H1 (cell line): ENCODE data around the gene BCL2L1. TPM values are rescaled to one million over a fixed set of nuclear protein-coding genes. Genes with fewer than 3 reads are reported as not detected.

Source experiments
- CTCF ChIA-PET: fragments of 300-600 bp; sonication (Branson Sonifier 250); formaldehyde crosslinking; loops from one replicate; lab custom pipeline; 2021; ENCODE audit not compliant: partially characterized antibody; lab: Charles Lee
- POLR2A ChIA-PET: fragments of 300-600 bp; sonication (Branson Sonifier 250); formaldehyde crosslinking; loops from one replicate; lab custom pipeline; 2021; ENCODE audit warnings: inconsistent platforms; ENCODE audit not compliant: partially characterized antibody; lab: Charles Lee
- DNase-seq, 2 experiments: peaks; one replicate each; pipeline versions ENCODE4 v3.0.0 to v3.0.0-alpha.2; 2010 to 2022; ENCODE audit warnings: low spot score in 2 of 2, low read depth in 1 of 2, mixed read lengths in 1 of 2
- FAIRE-seq: peaks from 2 replicates; lab custom pipeline; 2011; peaks lifted over from hg19 to GRCh38; lab: Jason Lieb, UNC
- H2AFZ ChIP-seq: 2 replicates; pipeline ENCODE4 v1.8.1; 2012; ENCODE audit warnings: low read length, inconsistent platforms
- H2AK5ac ChIP-seq: 2 replicates; pipeline ENCODE4 v1.6.1; 2013; ENCODE audit warnings: low read depth, low read length
- H2BK120ac ChIP-seq: replicated peaks from 2 replicates; pipeline ENCODE3; 2013; ENCODE audit warnings: low read depth, low read length, inconsistent platforms
- H2BK12ac ChIP-seq: 2 replicates; pipeline ENCODE4 v1.6.1; 2013; ENCODE audit warnings: low read depth, low read length
- H2BK15ac ChIP-seq: 2 replicates; pipeline ENCODE4 v1.6.1; 2013; ENCODE audit warnings: low read length
- H2BK20ac ChIP-seq: 2 replicates; pipeline ENCODE4 v1.6.1; 2013; ENCODE audit warnings: low read length
- H2BK5ac ChIP-seq: 2 replicates; pipeline ENCODE4 v1.6.1; 2013; ENCODE audit warnings: low read depth, low read length
- H3K14ac ChIP-seq: 2 replicates; pipeline ENCODE4 v1.6.1; 2013; ENCODE audit warnings: inconsistent platforms; ENCODE audit not compliant: insufficient read length
- H3K18ac ChIP-seq: 2 replicates; pipeline ENCODE4 v1.6.1; 2013; ENCODE audit warnings: low read length; ENCODE audit errors: extremely low read depth
- H3K23ac ChIP-seq: 2 replicates; pipeline ENCODE4 v1.6.1; 2013; ENCODE audit warnings: inconsistent platforms; ENCODE audit not compliant: insufficient read length
- H3K23me2 ChIP-seq: 2 replicates; pipeline ENCODE4 v1.6.1; 2013; ENCODE audit warnings: low read depth, low read length
- H3K27ac ChIP-seq: 2 replicates; pipeline ENCODE4 v1.6.1; 2011; ENCODE audit warnings: low read depth, low read length, inconsistent platforms
- H3K27me3 ChIP-seq, 4 experiments: replicated peaks in 1 of 4; 1 replicate in 1 of 4; 2 replicates in 3 of 4; pipeline versions ENCODE4 v1.6.1 to v1.8.1; 2011 to 2013; ENCODE audit warnings: low read length in 3 of 4, mild to moderate bottlenecking in 3 of 4, inconsistent platforms in 2 of 4, mixed read lengths in 2 of 4, moderate library complexity in 1 of 4; ENCODE audit not compliant: control insufficient read depth in 3 of 4, insufficient read depth in 3 of 4; ENCODE audit errors: extremely low read depth in 1 of 4
- H3K36me3 ChIP-seq, 4 experiments: 2 replicates each; pipeline versions ENCODE4 v1.6.1 to v1.8.1; 2011 to 2013; ENCODE audit warnings: mild to moderate bottlenecking in 4 of 4, low read length in 3 of 4, moderate library complexity in 2 of 4, control low read depth in 1 of 4, inconsistent platforms in 1 of 4; ENCODE audit not compliant: insufficient read depth in 4 of 4, control insufficient read depth in 2 of 4
- H3K4ac ChIP-seq: replicated peaks from 2 replicates; pipeline ENCODE3; 2013; ENCODE audit warnings: low read length, low read depth, mixed read lengths, inconsistent platforms; ENCODE audit not compliant: insufficient read length
- H3K4me1 ChIP-seq, 4 experiments: replicated peaks in 1 of 4; 1 replicate in 1 of 4; 2 replicates in 3 of 4; pipeline versions ENCODE4 v1.6.1 to v1.8.1; 2011 to 2013; ENCODE audit warnings: low read length in 3 of 4, inconsistent platforms in 2 of 4, mixed read lengths in 1 of 4; ENCODE audit not compliant: insufficient read depth in 4 of 4, control insufficient read depth in 3 of 4
- H3K4me2 ChIP-seq, 2 experiments: 2 replicates each; pipeline versions ENCODE4 v1.6.1 to v1.8.1; 2011 to 2013; ENCODE audit warnings: low read depth in 2 of 2, low read length in 2 of 2, control low read depth in 1 of 2, inconsistent platforms in 1 of 2, mild to moderate bottlenecking in 1 of 2; ENCODE audit not compliant: insufficient read depth in 1 of 2
- H3K4me3 ChIP-seq, 4 experiments: fragments of 200-600, 300-600 bp in 1 of 4; sonication (generic), shearing (Covaris generic), sonication (Bioruptor Twin) in 1 of 4; 2 replicates each; pipeline versions ENCODE4 v1.5.1 to v1.8.1; 2011 to 2016; ENCODE audit warnings: low read length in 4 of 4, low read depth in 3 of 4, control low read depth in 2 of 4, inconsistent platforms in 2 of 4, mild to moderate bottlenecking in 2 of 4, mixed read lengths in 1 of 4, moderate library complexity in 1 of 4; ENCODE audit not compliant: insufficient read depth in 2 of 4; ENCODE audit errors: extremely low read depth in 1 of 4
- H3K56ac ChIP-seq: replicated peaks from 2 replicates; pipeline ENCODE3; 2013; ENCODE audit warnings: low read depth, mild to moderate bottlenecking, mixed read lengths, low read length, inconsistent platforms; ENCODE audit not compliant: insufficient read length
- H3K79me1 ChIP-seq: 2 replicates; pipeline ENCODE4 v1.6.1; 2013; ENCODE audit warnings: low read depth, low read length, control low read depth
- H3K79me2 ChIP-seq, 2 experiments: 2 replicates each; pipeline versions ENCODE4 v1.6.1 to v1.8.1; 2012 to 2013; ENCODE audit warnings: low read length in 2 of 2, mild to moderate bottlenecking in 2 of 2, inconsistent platforms in 1 of 2; ENCODE audit not compliant: insufficient read depth in 2 of 2, control insufficient read depth in 1 of 2
- H3K9ac ChIP-seq, 4 experiments: replicated peaks in 1 of 4; 1 replicate in 1 of 4; 2 replicates in 3 of 4; pipeline versions ENCODE4 v1.6.1 to v1.8.1; 2011 to 2013; ENCODE audit warnings: low read depth in 3 of 4, low read length in 3 of 4, control low read depth in 2 of 4, mild to moderate bottlenecking in 2 of 4, moderate library complexity in 2 of 4, inconsistent platforms in 1 of 4; ENCODE audit errors: extremely low read depth in 1 of 4
- H3K9me3 ChIP-seq, 2 experiments: 2 replicates each; pipeline versions ENCODE4 v1.6.1 to v1.8.1; 2012 to 2013; ENCODE audit warnings: mild to moderate bottlenecking in 2 of 2, moderate library complexity in 2 of 2, control low read depth in 1 of 2, inconsistent platforms in 1 of 2, low read depth in 1 of 2, low read length in 1 of 2, mixed read lengths in 1 of 2; ENCODE audit not compliant: insufficient read depth in 2 of 2
- H4K20me1 ChIP-seq, 2 experiments: replicated peaks in 1 of 2; 2 replicates each; pipeline versions ENCODE3 to v1.8.1; 2011 to 2013; ENCODE audit warnings: inconsistent platforms in 2 of 2, low read length in 2 of 2, mild to moderate bottlenecking in 1 of 2; ENCODE audit not compliant: insufficient read depth in 2 of 2, control insufficient read depth in 1 of 2
- H4K5ac ChIP-seq: 2 replicates; pipeline ENCODE4 v1.6.1; 2013; ENCODE audit warnings: low read length, low read depth, mixed read lengths, inconsistent platforms; ENCODE audit not compliant: insufficient read length
- H4K8ac ChIP-seq: 2 replicates; pipeline ENCODE4 v1.8.0; 2013; ENCODE audit warnings: mild to moderate bottlenecking, moderate library complexity, low read length, inconsistent platforms; ENCODE audit not compliant: insufficient read depth; ENCODE audit errors: extremely low read depth
- H4K91ac ChIP-seq: replicated peaks from 2 replicates; pipeline ENCODE3; 2013; ENCODE audit warnings: low read length, mixed read lengths, inconsistent platforms; ENCODE audit not compliant: insufficient read length
- CBX5 ChIP-seq: fragments of 300-800, 300-1000 bp; sonication (generic); IDR thresholded peaks from 2 replicates; pipeline ENCODE4 v1.7.1; 2016; ENCODE audit warnings: antibody characterized with exemption, low read length, low read depth
- RFX5 ChIP-seq: IDR thresholded peaks from 2 replicates; pipeline ENCODE4 v1.6.1; 2011; ENCODE audit warnings: low read depth, low read length, improper control_type of control experiment, borderline replicate concordance
- SAP30 ChIP-seq: fragments of 300-600 bp; sonication (generic); IDR thresholded peaks from 2 replicates; pipeline ENCODE4 v1.7.1; 2012; ENCODE audit warnings: low read length, moderate library complexity, mild to moderate bottlenecking, inconsistent platforms; ENCODE audit not compliant: insufficient read depth, insufficient replicate concordance
- TAF1 ChIP-seq: IDR thresholded peaks from 2 replicates; pipeline ENCODE4 v1.6.1; 2011; ENCODE audit warnings: mild to moderate bottlenecking, low read depth, low read length
- YY1 ChIP-seq: IDR thresholded peaks from 2 replicates; pipeline ENCODE4 v1.6.1; 2011; ENCODE audit warnings: low read depth, mild to moderate bottlenecking, low read length
- WGBS, 2 experiments: shearing (Covaris generic) in 1 of 2; methylation state at CpG; one replicate each; pipeline versions ENCODE4 v1.1.6 to v1.1.7; 2013 to 2015; ENCODE audit warnings: low lambda C conversion rate in 2 of 2, mixed read lengths in 2 of 2, inconsistent platforms in 1 of 2, low coverage in 1 of 2, missing lambda C conversion rate in 1 of 2; ENCODE audit not compliant: insufficient replicate concordance in 2 of 2, insufficient coverage in 1 of 2, insufficient read length in 1 of 2; ENCODE audit errors: extremely low coverage in 1 of 2, missing lambda C conversion rate in 1 of 2; 5-methylcytosine and 5-hydroxymethylcytosine counted together
- polyA plus RNA-seq, 7 experiments: library from polyadenylated mRNA; depleted of rRNA in 3 of 7; stranded (reverse) in 5 of 7; unstranded in 2 of 7; fragments of >200 nt in 5 of 7; fragments of 200-250 nt in 2 of 7; gene quantifications; 1 replicate in 5 of 7; 2 replicates in 1 of 7; 4 replicates in 1 of 7; pipeline versions ENCODE4 v1.2.1 to v1.2.3, GENCODE V29; 2011 to 2013; ENCODE audit warnings: missing spikeins in 2 of 7, mixed read lengths in 2 of 7
- total RNA-seq: library from RNA; stranded (reverse); fragmentation: NEBNext Ultra II Directional; extraction: Animal tissue kit (Norgen Biotek cat#: 25700); gene quantifications from 2 replicates; pipeline ENCODE4 v1.2.1, GENCODE V29; 2021

Gene BCL2L1
- total and polyA plus RNA-seq, 2 of the 8 experiments (the other 6 are each of a cell fraction or from before 2014, with no cell fraction given) = 64.9 to 66.1 TPM

DNA sequence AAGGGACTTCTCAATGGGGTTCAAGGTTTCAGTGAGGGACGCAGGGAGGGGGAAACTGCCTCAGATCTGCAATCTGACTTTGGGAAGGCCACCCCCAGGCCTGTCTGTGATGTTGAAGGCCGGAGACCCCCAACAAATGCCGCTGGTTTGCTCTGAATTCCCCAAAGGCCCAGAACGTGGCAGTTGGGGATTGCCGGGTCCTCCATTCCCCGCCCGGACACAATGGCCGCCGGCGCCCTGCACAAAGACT, 326 bp upstream of the BCL2L1 start:
- peak overlapping the region; percentile 97 for H4K8ac ChIP-seq
- H3K36me3 ChIP-seq = peaks cover 0 to 12% (median 4%) of the 10 kb centered on the region in 4 experiments; a peak in 5 of 8 replicates
- H3K23me2 ChIP-seq = peaks cover 4% of the 10 kb centered on the region
- no peaks in the 10 kb centered on the region; the same call in 1 of the 2 replicates for H3K79me1 ChIP-seq
- H4K5ac ChIP-seq = peak overlapping the region; percentile 89
- H3K9me3 ChIP-seq = no peaks in the 10 kb centered on the region
- H3K4ac ChIP-seq = peak overlapping the region; percentile 94
- POLR2A ChIA-PET = interaction anchor here (0.9 to 9.7 kb wide), 18 partner anchors 11 to 386 kb away, joined by 3 to 108 read pairs (median 6); partner anchors contain the start of genes ID1, TM9SF4 and TPX2
- peak overlapping the region; percentile 95 for H3K27ac ChIP-seq
- H2AFZ ChIP-seq = no peak overlapping the region
- H2AK5ac ChIP-seq = peak overlapping the region; percentile 75
- no peak overlapping the region for H2BK12ac ChIP-seq
- H2BK15ac ChIP-seq = no peak overlapping the region
- H3K23ac ChIP-seq = no peak overlapping the region
- H3K56ac ChIP-seq = peak overlapping the region; percentile 87
- H3K18ac ChIP-seq = peak overlapping the region; percentile 93
- DNase-seq (no peak), FAIRE-seq (no peak)
- no peaks in the 10 kb centered on the region for H3K27me3 ChIP-seq
- peak overlapping the region; percentile 79 to 98 (median 90) for H3K9ac ChIP-seq
- CTCF ChIA-PET = interaction anchor here (0.7 to 8.6 kb wide), 39 partner anchors 9 to 1047 kb away, joined by 3 to 151 read pairs (median 9); partner anchors contain the start of gene TPX2
- H4K91ac ChIP-seq = peak overlapping the region; percentile 97
- H3K4me3 ChIP-seq = peak overlapping the region; percentile 48 to 94 (median 70)
- peaks cover 0 to 6% of the 10 kb centered on the region in 2 experiments for H4K20me1 ChIP-seq
- peaks cover 15 to 37% (median 34%) of the 10 kb centered on the region in 4 experiments for H3K4me1 ChIP-seq
- H3K14ac ChIP-seq = no peak overlapping the region
- peak overlapping the region; percentile 96 for H2BK120ac ChIP-seq
- WGBS, 2 experiments = 3% methylated on average over 10 of the region's 10 CpGs; no CpG with 5 or more reads in 1 of the 2 experiments
- TF ChIP-seq CBX5 (no peak), RFX5 (0 out of 2 replicates have a peak, but pooled peaks have one; percentile 3), TAF1 (0 out of 2 replicates have a peak, but pooled peaks have one; percentile 40), YY1 (peak; percentile 92), SAP30 (peak; percentile 17)
- peak overlapping the region; percentile 84 to 88 for H3K4me2 ChIP-seq
- peaks cover 8 to 41% of the 10 kb centered on the region in 2 experiments for H3K79me2 ChIP-seq
- H2BK5ac ChIP-seq = peak overlapping the region; percentile 98
- H2BK20ac ChIP-seq = 0 out of 2 replicates have a peak overlapping the region, but pooled peaks have one; percentile 32
